Measurements from ENCODE around the gene CHD5. TPM values are rescaled to one million over a fixed set of nuclear protein-coding genes. Genes with fewer than 3 reads are reported as not detected.

The CHD5 gene
- total and polyA plus RNA-seq, 2 of the 4 experiments (the other 2 are of a cell fraction): under 0.01 to 0.09 TPM

GRCh38 chr1:6126028-6126427, 54.1 kb downstream of the CHD5 start:
- BruUV-seq (replicated peaks): no TSS peak
- CTCF ChIA-PET: no interaction called here
- WGBS, 2 experiments (ENCODE audit: extremely low coverage in 2 of 2, insufficient read length in 1 of 2): 80% methylated on average over 2 of the region's 13 CpGs; no CpG with 5 or more reads in 1 of the 2 experiments

More at GRCh38 chr1:6126028-6126427, 54.1 kb downstream of the CHD5 start:
- H3K4ac ChIP-seq (ENCODE audit: low read depth, low read length): no peak overlapping the region
- no peak overlapping the region for H2BK120ac ChIP-seq (ENCODE audit: low read depth, low read length)
- H3K14ac ChIP-seq (replicated peaks; ENCODE audit: low read depth, low read length): no peak overlapping the region
- H2AK9ac ChIP-seq (replicated peaks; ENCODE audit: low read depth, low read length, poor library complexity): no peak overlapping the region
- no peak overlapping the region for H3K18ac ChIP-seq (ENCODE audit: low read depth, low read length)
- no peak overlapping the region for H2AK5ac ChIP-seq (ENCODE audit: low read depth, low read length)
- ATAC-seq (ENCODE audit: low read depth) (no peak), DNase-seq (no peak)
- peaks cover 2% of the 10 kb centered on the region; the same call in 1 of the 2 replicates for H3K27me3 ChIP-seq (ENCODE audit: control insufficient read depth, insufficient read depth, low read length)
- POLR2A ChIA-PET (ENCODE audit: unreplicated experiment): no interaction called here
- no peaks in the 10 kb centered on the region for H3K79me1 ChIP-seq (ENCODE audit: low read depth in 1 of 2, low read length in 2 of 2)
- no peak overlapping the region for H3K56ac ChIP-seq (ENCODE audit: extremely low read depth, insufficient read depth, low read length)
- no peak overlapping the region for H4K91ac ChIP-seq (ENCODE audit: insufficient read depth, low read depth, low read length)
- dilution Hi-C loops (cut with HindIII; ENCODE audit: low sequenced_read_pairs, unreplicated experiment) (no loop called here), intact Hi-C loops (cut with micrococcal nuclease) (no loop called here), in situ Hi-C loops (cut with MboI; ENCODE audit: low sequenced_read_pairs) (no loop called here)
- H4K20me1 ChIP-seq (ENCODE audit: insufficient read depth, low read length): no peaks in the 10 kb centered on the region
- no peak overlapping the region for H2BK20ac ChIP-seq (ENCODE audit: low read depth, low read length)
- H2BK15ac ChIP-seq (ENCODE audit: low read depth, low read length): no peak overlapping the region
- no peak overlapping the region for H4K5ac ChIP-seq (ENCODE audit: low read depth, low read length)
- no peak overlapping the region for H3K4me2 ChIP-seq (ENCODE audit: low read depth, low read length)
- H3K23ac ChIP-seq (ENCODE audit: low read depth, low read length): no peak overlapping the region
- no peaks in the 10 kb centered on the region for H3K4me1 ChIP-seq (ENCODE audit: control insufficient read depth, insufficient read depth, low read length)
- H3K9me1 ChIP-seq (ENCODE audit: insufficient read depth, low read length): no peaks in the 10 kb centered on the region
- no peak overlapping the region for H2AFZ ChIP-seq (replicated peaks; ENCODE audit: low read length, poor library complexity)
- H3K9ac ChIP-seq (ENCODE audit: low read depth, low read length): no peak overlapping the region
- H2BK5ac ChIP-seq (ENCODE audit: low read depth, low read length, poor library complexity, severe bottlenecking): no peak overlapping the region
- H3K27ac ChIP-seq (ENCODE audit: insufficient read depth, low read length): no peak overlapping the region
- H3K9me3 ChIP-seq (ENCODE audit: control insufficient read depth, insufficient read depth, low read length): no peaks in the 10 kb centered on the region
- TF ChIP-seq MXI1 (IDR thresholded peaks at IDR 0.05; ENCODE audit: borderline replicate concordance, low read depth, low read length) (no peak), ELK1 (IDR thresholded peaks at IDR 0.05; ENCODE audit: borderline replicate concordance, low read depth, low read length) (no peak), CTCF (conservative IDR thresholded peaks at IDR 0.05; ENCODE audit: low read depth, low read length) (no peak), BHLHE40 (IDR thresholded peaks at IDR 0.05; ENCODE audit: low read depth, low read length) (no peak)
- no peaks in the 10 kb centered on the region for H3K36me3 ChIP-seq (ENCODE audit: control insufficient read depth, insufficient read depth, low read length)
- no peak overlapping the region for H4K8ac ChIP-seq (ENCODE audit: low read depth in 2 of 2, low read length in 2 of 2)
- no peak overlapping the region for H3K4me3 ChIP-seq (ENCODE audit: insufficient read depth, low read depth, low read length)

Data from IMR-90 (cell line).